Endothelial cell of umbilical vein (primary cell): Measurements from ENCODE around the gene RPL36A. TPM values are rescaled to one million over a fixed set of nuclear protein-coding genes. Genes with fewer than 3 reads are reported as not detected.

Experiments
- BruUV-seq: library from RNA; stranded (reverse); fragments of 400-500 nt; replicated peaks from 2 replicates; lab custom pipeline; 2021; lab: Mats Ljungman, UMichigan
- CTCF ChIA-PET: fragments of 300-600, 350-600 bp; sonication (Branson Sonifier 250); formaldehyde crosslinking; loops from one replicate; lab custom pipeline; 2021; ENCODE audit warnings: antibody characterized with exemption, inconsistent platforms; lab: Charles Lee
- POLR2A ChIA-PET: fragments of 300-600, 350-600 bp; sonication (Branson Sonifier 250); formaldehyde crosslinking; loops from one replicate; lab custom pipeline; 2021; ENCODE audit warnings: antibody characterized with exemption, inconsistent platforms; lab: Charles Lee
- DNase-seq: peaks from one replicate; pipeline ENCODE4 v3.0.0-alpha.2; 2011; ENCODE audit warnings: low read depth, low spot score
- FAIRE-seq: peaks from 2 replicates; lab custom pipeline; 2011; peaks lifted over from hg19 to GRCh38; lab: Jason Lieb, UNC
- H2AFZ ChIP-seq: 2 replicates; pipeline ENCODE4 v1.6.0; 2012; ENCODE audit warnings: low read depth, low read length, control low read depth, inconsistent platforms
- H3K27ac ChIP-seq: 2 replicates; pipeline ENCODE4 v1.5.1; 2011; ENCODE audit warnings: low read depth, mild to moderate bottlenecking, control low read depth, low read length, moderate library complexity; ENCODE audit not compliant: insufficient read depth
- H3K27me3 ChIP-seq, 2 experiments: 2 replicates each; pipeline versions ENCODE4 v1.6.0 to v1.6.1; 2011; ENCODE audit warnings: low read length in 2 of 2, mixed read lengths in 1 of 2; ENCODE audit not compliant: control insufficient read depth in 2 of 2, insufficient read depth in 2 of 2
- H3K36me3 ChIP-seq, 2 experiments: 2 replicates in 1 of 2; 3 replicates in 1 of 2; pipeline ENCODE4 v1.5.1; 2011; ENCODE audit warnings: low read length in 2 of 2, mild to moderate bottlenecking in 1 of 2, moderate library complexity in 1 of 2; ENCODE audit not compliant: control insufficient read depth in 2 of 2, insufficient read depth in 2 of 2; ENCODE audit errors: extremely low read depth in 1 of 2
- H3K4me1 ChIP-seq: 3 replicates; pipeline ENCODE4 v1.5.1; 2011; ENCODE audit warnings: mild to moderate bottlenecking, low read length; ENCODE audit not compliant: control insufficient read depth, insufficient read depth; ENCODE audit errors: extremely low read depth
- H3K4me2 ChIP-seq: 2 replicates; pipeline ENCODE4 v1.6.1; 2011; ENCODE audit warnings: low read length, control low read depth, mixed read lengths; ENCODE audit not compliant: insufficient read depth
- H3K4me3 ChIP-seq, 3 experiments: fragments of 200-600 bp in 1 of 3; sonication (generic), shearing (Covaris generic) in 1 of 3; replicated peaks in 1 of 3; 2 replicates each; pipeline ENCODE4 v1.5.1; 2011 to 2016; ENCODE audit warnings: control low read depth in 3 of 3, low read length in 3 of 3, mild to moderate bottlenecking in 2 of 3, inconsistent platforms in 1 of 3, low read depth in 1 of 3, moderate library complexity in 1 of 3; ENCODE audit not compliant: insufficient read depth in 1 of 3
- H3K79me2 ChIP-seq: 2 replicates; pipeline ENCODE4 v1.6.0; 2012; ENCODE audit warnings: low read length, inconsistent platforms; ENCODE audit not compliant: control insufficient read depth, insufficient read depth
- H3K9ac ChIP-seq: replicated peaks from 2 replicates; pipeline ENCODE3; 2011; ENCODE audit warnings: low read length, control low read depth; ENCODE audit not compliant: insufficient read depth; ENCODE audit errors: extremely low read depth
- H3K9me1 ChIP-seq: replicated peaks from 3 replicates; pipeline ENCODE4 v1.6.0; 2011; ENCODE audit warnings: mild to moderate bottlenecking, low read length; ENCODE audit not compliant: control insufficient read depth, insufficient read depth; ENCODE audit errors: extremely low read depth
- H3K9me3 ChIP-seq: replicated peaks from 2 replicates; pipeline ENCODE4 v1.5.1; 2012; ENCODE audit warnings: low read length, inconsistent platforms; ENCODE audit not compliant: control insufficient read depth, insufficient read depth
- H4K20me1 ChIP-seq: replicated peaks from 2 replicates; pipeline ENCODE3; 2011; ENCODE audit warnings: mild to moderate bottlenecking, low read length; ENCODE audit not compliant: control insufficient read depth, insufficient read depth; ENCODE audit errors: extremely low read depth
- FOS ChIP-seq: IDR thresholded peaks from 2 replicates; pipeline ENCODE4 v1.6.1; 2011; ENCODE audit warnings: mild to moderate bottlenecking, low read length, moderate library complexity, borderline replicate concordance; ENCODE audit not compliant: insufficient read depth
- GATA2 ChIP-seq: IDR thresholded peaks from 2 replicates; pipeline ENCODE4 v1.7.0; 2011; ENCODE audit warnings: low read depth, mild to moderate bottlenecking, moderate library complexity, mixed read lengths, low read length; ENCODE audit not compliant: insufficient read length, insufficient read depth
- JUN ChIP-seq: IDR thresholded peaks from 2 replicates; pipeline ENCODE4 v1.6.1; 2011; ENCODE audit warnings: borderline replicate concordance, low read depth; ENCODE audit not compliant: insufficient read length, insufficient read depth
- MYC ChIP-seq: IDR thresholded peaks from one replicate; pipeline ENCODE4 v1.6.1; 2011; ENCODE audit warnings: mild to moderate bottlenecking, low read depth, low read length
- POLR2AphosphoS5 ChIP-seq: IDR thresholded peaks from 2 replicates; pipeline ENCODE4 v1.6.1; 2012; ENCODE audit warnings: low read depth, mild to moderate bottlenecking, control low read depth, low read length, moderate library complexity; ENCODE audit not compliant: insufficient read depth
- dilution Hi-C: fragments of 300-500 bp; cut with MboI; formaldehyde crosslinking; loops from one replicate; pipeline ENCODE4 v1.15.0; 2019; ENCODE audit warnings: low sequenced_read_pairs; ENCODE audit not compliant: extremely low pct_ligation_motif_present
- intact Hi-C: fragments of 100-400 bp; cut with micrococcal nuclease; formaldehyde crosslinking; loops from one replicate; pipeline ENCODE4 v1.10.0; 2022
- polyA plus RNA-seq, 4 experiments: library from polyadenylated mRNA; depleted of rRNA in 3 of 4; stranded (reverse) in 3 of 4; unstranded in 1 of 4; fragments of >200 nt; gene quantifications; 2 replicates each; pipeline versions ENCODE4 v1.2.1 to v1.2.3, GENCODE V29; 2011 to 2012; ENCODE audit warnings: missing spikeins in 1 of 4
- total RNA-seq: library from RNA; stranded (reverse); gene quantifications from 2 replicates; pipeline ENCODE4 v1.2.3, GENCODE V29; 2021
- TF ChIP-seq, protein P1 (sequence below), 2 donors: IDR thresholded peaks; 1 replicate in 1 of 2; 2 replicates in 1 of 2; pipeline ENCODE4 v1.5.1; 2011; ENCODE audit warnings: low read length in 2 of 2, mild to moderate bottlenecking in 2 of 2, moderate library complexity in 2 of 2, control low read depth in 1 of 2, inconsistent platforms in 1 of 2, low read depth in 1 of 2; ENCODE audit not compliant: insufficient read depth in 1 of 2; ENCODE audit errors: extremely low read depth in 1 of 2

Gene RPL36A
- total and polyA plus RNA-seq, 2 donors (not counting 3 experiments of a cell fraction or from before 2014, with no cell fraction given) = 284 to 1,196 TPM

DNA sequence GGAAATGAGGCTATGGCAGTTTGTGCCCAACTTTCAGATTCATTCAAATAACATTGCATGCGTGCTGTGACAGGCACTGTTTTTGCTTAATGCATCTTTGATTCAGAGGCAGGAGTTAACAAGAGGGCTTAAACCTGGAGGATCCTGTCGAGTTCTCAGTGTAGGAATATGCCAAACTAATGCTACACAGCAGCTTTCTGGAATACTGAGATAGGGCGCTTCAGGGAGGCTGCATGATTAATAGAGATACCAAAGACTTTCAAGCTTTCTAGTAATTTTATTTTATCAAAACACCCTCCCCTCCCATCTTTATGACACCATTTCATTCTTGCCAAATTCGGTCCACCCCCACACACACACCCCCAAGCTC lies 41.6 kb upstream of the RPL36A start:
- Histone ChIP-seq H2AFZ (peak overlapping the region; percentile 77), H3K9me1 (no peaks in the 10 kb centered on the region), H3K9me3 (no peaks in the 10 kb centered on the region), H3K36me3 (no peaks in the 10 kb centered on the region), H3K27ac (peak overlapping the region; percentile 84), H3K27me3 (no peaks in the 10 kb centered on the region), H3K4me2 (peak overlapping the region; percentile 85), H3K9ac (peak overlapping the region; percentile 89), H4K20me1 (no peaks in the 10 kb centered on the region), H3K79me2 (peaks cover 31% of the 10 kb centered on the region), H3K4me1 (no peaks in the 10 kb centered on the region), H3K4me3 (peak overlapping the region in 2 of 3 experiments; percentile 85 to 87)
- no TSS peak for BruUV-seq
- FAIRE-seq (no peak), DNase-seq (no peak)
- intact Hi-C loops = loop anchor here (2.0 to 5.0 kb wide), 2 partner anchors 42 to 527 kb away; partner anchors contain the start of genes CSTF2 and RPL36A
- ChIA-PET CTCF (interaction anchor here (1.5 kb wide), 1 partner anchor 41 kb away, joined by 6 read pairs; the partner anchor contains the start of gene RPL36A), POLR2A (interaction anchor here (1.8 kb wide), 1 partner anchor 41 kb away, joined by 14 read pairs; the partner anchor contains the start of gene RPL36A)
- TF ChIP-seq FOS (no peak), POLR2AphosphoS5 (no peak), JUN (no peak)
- dilution Hi-C loops = no loop called here

DNA sequence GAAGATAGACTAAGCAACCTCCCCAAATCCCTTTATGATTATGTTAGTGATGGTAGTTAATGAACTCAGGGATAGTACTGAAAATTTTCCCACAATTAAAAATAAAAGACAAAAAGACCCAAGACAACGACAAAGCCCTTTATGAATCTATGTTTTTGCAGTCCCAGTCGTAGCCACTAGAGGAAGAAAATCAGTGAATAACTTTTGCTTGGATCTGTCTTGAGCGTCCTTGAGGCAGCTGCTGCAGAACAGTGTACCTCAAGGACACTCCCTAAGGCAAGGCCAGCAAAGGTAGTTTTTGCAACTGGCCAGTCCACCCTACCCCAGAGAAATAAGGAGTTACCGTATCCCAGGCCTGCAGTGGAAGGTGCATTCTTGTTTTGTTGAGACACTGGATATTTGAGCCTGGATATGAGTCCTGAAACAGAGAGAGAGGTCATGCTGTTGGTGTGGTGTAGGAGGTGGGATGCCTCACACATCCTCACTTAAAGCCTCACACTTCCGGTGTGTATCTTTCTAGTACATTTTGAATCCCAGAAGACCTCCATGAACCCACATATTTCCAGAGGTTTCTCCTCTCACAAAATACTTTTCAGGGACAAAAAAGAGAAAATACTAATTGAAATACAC lies 33.5 kb upstream of the RPL36A start:
- Histone ChIP-seq H3K27me3 (no peaks in the 10 kb centered on the region), H2AFZ (no peak overlapping the region), H3K4me2 (no peak overlapping the region), H3K9ac (no peak overlapping the region), H3K4me1 (no peaks in the 10 kb centered on the region), H3K4me3 (no peak overlapping the region), H4K20me1 (no peaks in the 10 kb centered on the region), H3K36me3 (no peaks in the 10 kb centered on the region), H3K27ac (no peak overlapping the region), H3K9me1 (no peaks in the 10 kb centered on the region), H3K79me2 (no peaks in the 10 kb centered on the region), H3K9me3 (no peaks in the 10 kb centered on the region)
- ChIA-PET CTCF (interaction anchor here (1.5 kb wide), 1 partner anchor 9 kb away, joined by 4 read pairs; the partner anchor contains the start of gene TIMM8A), POLR2A (no interaction called here)
- dilution Hi-C loops = no loop called here
- peak; percentile 79 for FAIRE-seq
- TF ChIP-seq, protein P1, sequence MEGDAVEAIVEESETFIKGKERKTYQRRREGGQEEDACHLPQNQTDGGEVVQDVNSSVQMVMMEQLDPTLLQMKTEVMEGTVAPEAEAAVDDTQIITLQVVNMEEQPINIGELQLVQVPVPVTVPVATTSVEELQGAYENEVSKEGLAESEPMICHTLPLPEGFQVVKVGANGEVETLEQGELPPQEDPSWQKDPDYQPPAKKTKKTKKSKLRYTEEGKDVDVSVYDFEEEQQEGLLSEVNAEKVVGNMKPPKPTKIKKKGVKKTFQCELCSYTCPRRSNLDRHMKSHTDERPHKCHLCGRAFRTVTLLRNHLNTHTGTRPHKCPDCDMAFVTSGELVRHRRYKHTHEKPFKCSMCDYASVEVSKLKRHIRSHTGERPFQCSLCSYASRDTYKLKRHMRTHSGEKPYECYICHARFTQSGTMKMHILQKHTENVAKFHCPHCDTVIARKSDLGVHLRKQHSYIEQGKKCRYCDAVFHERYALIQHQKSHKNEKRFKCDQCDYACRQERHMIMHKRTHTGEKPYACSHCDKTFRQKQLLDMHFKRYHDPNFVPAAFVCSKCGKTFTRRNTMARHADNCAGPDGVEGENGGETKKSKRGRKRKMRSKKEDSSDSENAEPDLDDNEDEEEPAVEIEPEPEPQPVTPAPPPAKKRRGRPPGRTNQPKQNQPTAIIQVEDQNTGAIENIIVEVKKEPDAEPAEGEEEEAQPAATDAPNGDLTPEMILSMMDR (IDR thresholded peaks at IDR 0.05; ENCODE audit: extremely low read depth in 1 of 2, insufficient read depth in 1 of 2, low read depth in 1 of 2, low read length in 2 of 2) = peak in 1 of 2 donors; percentile 8
- TF ChIP-seq JUN (no peak), GATA2 (no peak), MYC (no peak), FOS (no peak)
- no TSS peak for BruUV-seq
- DNase-seq = no peak
- intact Hi-C loops = no loop called here
